HG03460 (cell line): Measurements from ENCODE around the gene EFNA4.
"Not testable (repeated sequence)": the region's sequence is repeated elsewhere in the genome, so short reads cannot be mapped to it uniquely, and the experiment has no call there.

ENCODE experiments used
- ATAC-seq: cut with Tn5 transposase; IDR thresholded peaks from one replicate; pipeline ENCODE4 v1.9.1; 2021; ENCODE audit not compliant: unreplicated experiment

The EFNA4 gene

DNA sequence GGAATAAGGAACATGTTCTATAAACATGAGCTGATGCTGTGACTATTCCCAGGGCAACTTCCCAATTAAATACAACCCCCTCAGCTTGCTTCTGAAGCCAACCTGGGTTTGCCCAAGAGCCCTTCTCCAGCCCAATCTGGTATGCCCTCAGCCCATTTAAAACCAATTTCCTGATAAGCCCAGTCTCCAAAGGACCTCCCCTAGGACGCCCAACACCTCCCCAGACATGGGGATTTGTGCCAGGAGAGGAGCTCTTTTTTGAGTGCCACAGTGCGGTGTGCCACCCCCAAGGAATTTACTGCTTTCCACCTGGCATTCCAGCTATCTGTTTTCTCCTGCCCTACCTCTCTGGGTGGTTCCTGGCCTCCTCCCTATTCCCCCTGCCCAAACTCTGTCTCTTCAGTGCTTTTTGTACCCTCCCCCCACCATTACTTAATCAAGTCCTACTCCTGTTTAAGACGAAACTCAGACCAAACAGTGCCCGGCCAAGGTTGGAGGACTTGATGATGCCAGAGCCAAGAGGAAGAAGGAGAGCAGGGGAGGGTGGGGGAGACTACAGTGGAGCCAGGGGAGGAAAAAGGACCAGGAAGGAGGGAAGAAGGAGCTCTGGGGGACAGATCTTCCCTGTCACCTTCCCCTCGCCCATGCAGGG lies 52.7 kb downstream of the EFNA4 start:
- ATAC-seq = no peak

GRCh38 chr1:155117610-155118009 lies 54.1 kb downstream of the EFNA4 start:
- no peak for ATAC-seq

DNA sequence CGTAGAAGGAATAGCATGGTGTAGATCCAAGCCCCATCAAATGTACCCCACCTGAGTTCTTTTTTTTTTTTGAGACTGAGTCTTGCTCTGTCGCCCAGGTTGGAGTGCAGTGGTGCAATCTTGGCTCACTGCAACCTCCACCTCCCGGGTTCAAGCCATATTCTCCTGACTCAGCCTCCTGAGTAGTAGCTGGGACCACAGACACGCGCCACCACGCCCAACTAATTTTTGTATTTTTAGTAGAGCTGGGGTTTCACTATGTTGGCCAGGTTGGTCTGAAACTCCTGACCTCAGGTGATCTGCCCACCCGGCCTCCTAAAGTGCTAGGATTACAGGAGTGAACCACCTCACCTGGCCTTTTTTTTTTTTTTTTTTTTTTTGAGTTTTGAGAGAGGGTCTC lies 54.5 kb downstream of the EFNA4 start:
- ATAC-seq = not testable (repeated sequence)
